ENCODE measurements around the gene MCCD1. TPM values are rescaled to one million over a fixed set of nuclear protein-coding genes. Genes with fewer than 3 reads are reported as not detected.

MCCD1 gene
- total RNA-seq, 1 experiment from 2014 or later, result not detected

- Histone ChIP-seq H4K20me1 (ENCODE audit: control insufficient read depth, insufficient read depth, insufficient read length) (no peaks in the 10 kb centered on the region), H3K18ac (ENCODE audit: insufficient read length, low read depth, low read length) (no peak overlapping the region), H3K27me3 (ENCODE audit: insufficient read depth, low read length) (no peaks in the 10 kb centered on the region), H4K8ac (replicated peaks; ENCODE audit: insufficient read length, low read depth, low read length) (no peak overlapping the region), H3K23me2 (ENCODE audit: insufficient read length, low read depth, low read length, poor library complexity, severe bottlenecking) (peaks cover 5% of the 10 kb centered on the region), H2AFZ (ENCODE audit: low read length) (no peak overlapping the region), H2BK5ac (ENCODE audit: insufficient read length, low read length) (no peak overlapping the region), H2BK12ac (ENCODE audit: insufficient read length, low read depth, low read length) (no peak overlapping the region), H2BK120ac (ENCODE audit: low read depth, low read length, poor library complexity, severe bottlenecking) (no peak overlapping the region), H2BK15ac (ENCODE audit: low read depth, low read length) (no peak overlapping the region), H3K4me2 (ENCODE audit: insufficient read depth, insufficient read length, low read length) (no peak overlapping the region), H4K5ac (ENCODE audit: insufficient read length, low read depth, low read length) (no peak overlapping the region), H3K79me2 (ENCODE audit: insufficient read depth, low read length) (peaks cover 27% of the 10 kb centered on the region), H4K91ac (ENCODE audit: insufficient read length, low read depth, low read length) (no peak overlapping the region), H3K56ac (ENCODE audit: insufficient read length, low read depth, low read length) (no peak overlapping the region), H3K79me1 (ENCODE audit: insufficient read depth, low read depth, low read length, poor library complexity, severe bottlenecking) (peaks cover 7% of the 10 kb centered on the region), H3K4me1 (ENCODE audit: insufficient read depth, low read length) (peaks cover 2% of the 10 kb centered on the region; the same call in 1 of the 2 replicates), H3K9me3 (ENCODE audit: control insufficient read depth, low read depth, low read length) (no peaks in the 10 kb centered on the region), H3K9ac (ENCODE audit: extremely low read depth, insufficient read length, low read length) (no peak overlapping the region), H3K4ac (ENCODE audit: low read depth, low read length) (no peak overlapping the region), H3K23ac (ENCODE audit: insufficient read length, low read depth, low read length) (no peak overlapping the region), H2AK5ac (ENCODE audit: insufficient read length, low read length) (no peak overlapping the region), H3K14ac (ENCODE audit: insufficient read depth, low read length) (no peak overlapping the region), H2BK20ac (ENCODE audit: low read depth, low read length, poor library complexity, severe bottlenecking) (no peak overlapping the region), H3K27ac (ENCODE audit: insufficient read length, low read depth, low read length) (no peak overlapping the region), H3T11ph (ENCODE audit: low read length) (no peak overlapping the region)
- DNase-seq, result no peak
- Mint-ChIP-seq H3K27ac (no peak overlapping the region), H3K27me3 (ENCODE audit: low read depth) (no peaks in the 10 kb centered on the region), H3K36me3 (ENCODE audit: insufficient read depth in 1 of 3, low read depth in 3 of 3) (peaks cover 29 to 35% (median 35%) of the 10 kb centered on the region in 3 experiments), H3K4me1 (peaks cover 39 to 50% of the 10 kb centered on the region in 2 experiments), H3K9me3 (no peaks in the 10 kb centered on the region; a peak in 1 of 5 replicates), H3K4me3 (peak overlapping the region in 1 of 2 experiments; percentile 99; a peak in 1 of 5 replicates)
- WGBS (ENCODE audit: extremely low coverage, insufficient read length, low lambda C conversion rate), result no CpG with 5 or more reads among the region's 6 CpGs
- TF ChIP-seq CTCF (conservative IDR thresholded peaks at IDR 0.05), result no peak
Observed at GRCh38 chr6:31543639-31544038, 14.9 kb downstream of the MCCD1 start.

Measured in H9 (cell line).